NCI-H187 treated with DMSO at 0.1 percent for 48 hours (cell line): ENCODE results near the gene ITGA7.

Experiments
- DNase-seq: peaks from one replicate; lab custom pipeline; 2025; lab: John Stamatoyannopoulos, UW

The ITGA7 gene

GRCh38 chr12:55718624-55719275, 11.0 kb upstream of the ITGA7 start:
- DNase-seq: no peak

- DNase-seq: no peak
These were observed 10.3 kb upstream of the ITGA7 start for GRCh38 chr12:55718015-55718414.

- DNase-seq: no peak
These were observed 9.6 kb upstream of the ITGA7 start for GRCh38 chr12:55717011-55718007.

- no peak for DNase-seq
These were observed 8.9 kb upstream of the ITGA7 start for GRCh38 chr12:55716582-55716957.

GRCh38 chr12:55715833-55716581, 8.3 kb upstream of the ITGA7 start, which contains the start of gene BLOC1S1:
TSS of gene BLOC1S1 (plus strand) at chr12:55716046. CDS start at chr12:55716052, 6 bp downstream.
- peak; percentile 76 for DNase-seq

- DNase-seq: no peak
These were observed 7.6 kb upstream of the ITGA7 start for GRCh38 chr12:55715169-55715764.

GRCh38 chr12:55713721-55714120, 6.0 kb upstream of the ITGA7 start:
- no peak for DNase-seq

- no peak for DNase-seq
These were observed 5.2 kb upstream of the ITGA7 start for GRCh38 chr12:55712700-55713415.

GRCh38 chr12:55711786-55712553, 4.3 kb upstream of the ITGA7 start:
- no peak for DNase-seq

GRCh38 chr12:55708695-55709233, 1.1 kb upstream of the ITGA7 start:
- DNase-seq: no peak

- DNase-seq: no peak
These were observed 459 bp downstream of the ITGA7 start for GRCh38 chr12:55707219-55707671.

GRCh38 chr12:55706568-55707218, 1.0 kb downstream of the ITGA7 start:
- DNase-seq: no peak

- no peak for DNase-seq
These were observed 1.8 kb downstream of the ITGA7 start for GRCh38 chr12:55705782-55706402.

GRCh38 chr12:55704824-55705718, 2.6 kb downstream of the ITGA7 start:
- DNase-seq: no peak

GRCh38 chr12:55703901-55704761, 3.6 kb downstream of the ITGA7 start:
- no peak for DNase-seq

- no peak for DNase-seq
These were observed 4.4 kb downstream of the ITGA7 start for GRCh38 chr12:55703288-55703687.

- no peak for DNase-seq
These were observed 4.8 kb downstream of the ITGA7 start for GRCh38 chr12:55702861-55703260.
